Hepatocyte (in vitro differentiated cells): ENCODE results near the gene INTS11. TPM values are rescaled to one million over a fixed set of nuclear protein-coding genes. Genes with fewer than 3 reads are reported as not detected.

Experiments used
- DNase-seq: peaks from one replicate; pipeline ENCODE4 v3.0.0-alpha.2; 2016; ENCODE audit warnings: low spot score
- H2AFZ ChIP-seq: fragments of 200-600 bp; sonication (generic); 2 replicates; pipeline ENCODE4 v1.6.0; 2016; ENCODE audit warnings: antibody characterized with exemption, mild to moderate bottlenecking
- H3K27ac ChIP-seq: fragments of 200-600 bp; sonication (generic); 2 replicates; pipeline ENCODE4 v1.5.1; 2016; ENCODE audit warnings: mild to moderate bottlenecking
- H3K27me3 ChIP-seq: fragments of 200-600 bp; sonication (generic); 2 replicates; pipeline ENCODE4 v1.6.1; 2016
- H3K36me3 ChIP-seq: fragments of 200-600 bp; sonication (generic); replicated peaks from 2 replicates; pipeline ENCODE4 v1.5.1; 2016; ENCODE audit warnings: low read depth; ENCODE audit not compliant: insufficient read depth
- H3K4me1 ChIP-seq: fragments of 200-600 bp; sonication (generic); 2 replicates; pipeline ENCODE4 v1.5.1; 2016; ENCODE audit warnings: mild to moderate bottlenecking, moderate library complexity; ENCODE audit not compliant: insufficient read depth
- H3K4me2 ChIP-seq: fragments of 200-600 bp; sonication (generic); 2 replicates; pipeline ENCODE4 v1.6.0; 2016
- H3K4me3 ChIP-seq: fragments of 200-600 bp; sonication (generic); 2 replicates; pipeline ENCODE4 v1.5.1; 2016; ENCODE audit warnings: mild to moderate bottlenecking
- H3K79me2 ChIP-seq: fragments of 200-600 bp; sonication (generic); 2 replicates; pipeline ENCODE4 v1.6.0; 2017; ENCODE audit warnings: mild to moderate bottlenecking
- H3K9me2 ChIP-seq: fragments of 200-600 bp; sonication (generic); replicated peaks from 2 replicates; pipeline ENCODE4 v1.6.0; 2017; ENCODE audit warnings: mild to moderate bottlenecking; ENCODE audit not compliant: insufficient read depth
- H3K9me3 ChIP-seq: fragments of 200-600 bp; sonication (generic); 2 replicates; pipeline ENCODE4 v1.5.1; 2016; ENCODE audit warnings: low read depth, mild to moderate bottlenecking
- H4K20me1 ChIP-seq: fragments of 200-600 bp; sonication (generic); 2 replicates; pipeline ENCODE4 v1.6.0; 2016; ENCODE audit warnings: mild to moderate bottlenecking; ENCODE audit not compliant: insufficient read depth, poor library complexity, severe bottlenecking
- EZH2 ChIP-seq: fragments of 200-600 bp; sonication (generic); IDR thresholded peaks from 2 replicates; pipeline ENCODE4 v1.6.1; 2016; ENCODE audit warnings: antibody characterized with exemption, mild to moderate bottlenecking, borderline replicate concordance
- EZH2phosphoT487 ChIP-seq: fragments of 200-600 bp; sonication (generic); IDR thresholded peaks from one replicate; pipeline ENCODE4 v1.6.1; 2018; ENCODE audit warnings: antibody characterized with exemption, mild to moderate bottlenecking, low read depth, moderate library complexity; ENCODE audit not compliant: unreplicated experiment, severe bottlenecking
- WGBS: methylation state at CpG from one replicate; pipeline ENCODE4 v1.1.6; 2016; ENCODE audit warnings: low lambda C conversion rate; ENCODE audit errors: missing lambda C conversion rate; 5-methylcytosine and 5-hydroxymethylcytosine counted together
- polyA plus RNA-seq: library from polyadenylated mRNA; unstranded; fragments of >200 nt; fragmentation: Nextera tagmentation; extraction: Ambion mirVana; gene quantifications from 2 replicates; pipeline ENCODE4 v1.2.1, GENCODE V29; 2016
- total RNA-seq: library from RNA; depleted of rRNA; stranded (reverse); fragments of >200 nt; gene quantifications from 2 replicates; pipeline ENCODE4 v1.2.3, GENCODE V29; 2014
- TF ChIP-seq, protein P1 (sequence below): fragments of 200-600 bp; sonication (generic); IDR thresholded peaks from 2 replicates; pipeline ENCODE4 v1.5.1; 2016; ENCODE audit warnings: antibody characterized with exemption, mild to moderate bottlenecking; ENCODE audit not compliant: poor library complexity

Gene INTS11
- total and polyA plus RNA-seq, 2 experiments from 2014 or later: 80.4 to 80.6 TPM

DNA sequence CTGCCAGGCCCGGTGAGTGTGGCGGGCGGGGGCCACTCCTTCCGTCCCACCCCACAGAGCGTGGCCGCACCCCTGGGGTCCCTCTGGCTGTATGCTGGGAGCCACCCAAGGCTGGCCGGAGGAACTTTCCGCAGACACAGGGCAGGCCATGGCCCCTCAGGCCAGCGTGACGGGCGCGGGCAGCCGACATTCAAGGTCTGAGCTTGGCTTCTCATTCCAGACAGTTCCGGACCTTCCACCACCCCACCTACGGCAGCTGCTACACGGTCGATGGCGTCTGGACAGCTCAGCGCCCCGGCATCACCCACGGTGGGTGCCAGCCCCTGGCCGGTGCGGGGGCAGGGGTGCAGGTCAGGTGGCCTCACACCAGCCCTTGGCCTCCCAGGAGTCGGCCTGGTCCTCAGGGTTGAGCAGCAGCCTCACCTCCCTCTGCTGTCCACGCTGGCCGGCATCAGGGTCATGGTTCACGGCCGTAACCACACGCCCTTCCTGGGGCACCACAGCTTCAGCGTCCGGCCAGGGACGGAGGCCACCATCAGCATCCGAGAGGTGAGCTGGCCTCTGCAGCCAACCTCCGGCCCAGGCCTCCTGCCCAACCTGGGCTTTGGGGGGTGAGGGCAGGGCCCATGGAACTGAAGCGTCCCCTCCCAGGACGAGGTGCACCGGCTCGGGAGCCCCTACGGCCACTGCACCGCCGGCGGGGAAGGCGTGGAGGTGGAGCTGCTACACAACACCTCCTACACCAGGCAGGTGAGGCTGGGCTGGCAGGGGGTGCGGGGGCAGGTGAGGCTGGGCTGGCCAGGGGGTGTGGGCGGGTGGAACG is 37.0 kb downstream of the INTS11 start:
- TF ChIP-seq EZH2phosphoT487 (no peak), EZH2 (no peak)
- TF ChIP-seq, protein P1, sequence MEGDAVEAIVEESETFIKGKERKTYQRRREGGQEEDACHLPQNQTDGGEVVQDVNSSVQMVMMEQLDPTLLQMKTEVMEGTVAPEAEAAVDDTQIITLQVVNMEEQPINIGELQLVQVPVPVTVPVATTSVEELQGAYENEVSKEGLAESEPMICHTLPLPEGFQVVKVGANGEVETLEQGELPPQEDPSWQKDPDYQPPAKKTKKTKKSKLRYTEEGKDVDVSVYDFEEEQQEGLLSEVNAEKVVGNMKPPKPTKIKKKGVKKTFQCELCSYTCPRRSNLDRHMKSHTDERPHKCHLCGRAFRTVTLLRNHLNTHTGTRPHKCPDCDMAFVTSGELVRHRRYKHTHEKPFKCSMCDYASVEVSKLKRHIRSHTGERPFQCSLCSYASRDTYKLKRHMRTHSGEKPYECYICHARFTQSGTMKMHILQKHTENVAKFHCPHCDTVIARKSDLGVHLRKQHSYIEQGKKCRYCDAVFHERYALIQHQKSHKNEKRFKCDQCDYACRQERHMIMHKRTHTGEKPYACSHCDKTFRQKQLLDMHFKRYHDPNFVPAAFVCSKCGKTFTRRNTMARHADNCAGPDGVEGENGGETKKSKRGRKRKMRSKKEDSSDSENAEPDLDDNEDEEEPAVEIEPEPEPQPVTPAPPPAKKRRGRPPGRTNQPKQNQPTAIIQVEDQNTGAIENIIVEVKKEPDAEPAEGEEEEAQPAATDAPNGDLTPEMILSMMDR: no peak
- no peaks in the 10 kb centered on the region for H3K9me2 ChIP-seq
- H3K4me1 ChIP-seq: no peaks in the 10 kb centered on the region
- H3K27ac ChIP-seq: no peak overlapping the region
- H3K4me2 ChIP-seq: no peak overlapping the region
- H3K79me2 ChIP-seq: no peaks in the 10 kb centered on the region
- no peak for DNase-seq
- no peaks in the 10 kb centered on the region for H4K20me1 ChIP-seq
- H2AFZ ChIP-seq: no peak overlapping the region
- WGBS: 93% methylated on average over 42 of the region's 46 CpGs
- no peaks in the 10 kb centered on the region for H3K36me3 ChIP-seq
- H3K27me3 ChIP-seq: no peaks in the 10 kb centered on the region
- no peaks in the 10 kb centered on the region for H3K9me3 ChIP-seq
- no peak overlapping the region for H3K4me3 ChIP-seq

DNA sequence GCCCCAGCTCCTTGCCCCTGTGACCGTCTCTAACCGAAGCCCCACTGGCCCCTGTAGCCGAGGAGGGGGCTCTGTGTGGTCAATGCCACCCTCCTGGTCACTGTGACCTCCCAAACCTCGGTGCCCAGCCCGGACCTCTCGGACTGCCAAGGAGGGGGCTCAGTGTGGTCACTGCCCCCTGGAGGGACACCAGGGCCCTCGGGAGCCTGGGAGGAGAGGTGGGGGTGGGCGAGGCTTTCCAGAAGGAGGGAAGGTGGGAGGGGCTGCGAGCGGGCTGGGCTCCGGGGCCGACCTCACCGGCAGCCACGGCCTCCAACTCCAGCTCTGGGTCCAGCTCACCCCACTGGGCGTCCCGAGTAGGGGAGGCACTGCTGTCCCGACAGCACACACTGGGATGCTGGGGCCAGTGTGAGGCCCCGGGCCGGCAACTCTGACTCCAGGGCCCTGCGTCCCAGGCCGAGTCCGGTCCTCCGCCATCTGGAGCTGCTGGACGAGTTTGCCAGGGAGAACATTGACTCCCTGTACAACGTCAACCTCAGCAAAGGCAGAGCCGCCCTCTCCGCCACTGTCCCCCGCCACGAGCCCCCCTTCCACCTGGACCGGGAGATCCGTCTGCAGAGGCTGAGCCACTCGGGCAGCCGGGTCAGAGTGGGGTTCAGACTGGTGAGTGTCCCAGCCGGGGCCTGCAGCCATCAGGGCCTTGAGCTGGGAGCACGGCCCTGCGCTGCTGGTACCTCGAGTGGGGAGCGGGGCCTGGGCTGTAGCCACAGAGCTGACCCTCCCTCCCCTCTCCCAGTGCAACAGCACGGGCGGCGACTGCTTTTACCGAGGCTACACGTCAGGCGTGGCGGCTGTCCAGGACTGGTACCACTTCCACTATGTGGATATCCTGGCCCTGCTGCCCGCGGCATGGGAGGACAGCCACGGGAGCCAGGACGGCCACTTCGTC is 37.9 kb downstream of the INTS11 start:
- Histone ChIP-seq H3K4me3 (no peak overlapping the region), H3K79me2 (no peaks in the 10 kb centered on the region), H3K27ac (no peak overlapping the region), H3K36me3 (no peaks in the 10 kb centered on the region), H3K4me1 (no peaks in the 10 kb centered on the region), H3K27me3 (no peaks in the 10 kb centered on the region), H3K9me3 (no peaks in the 10 kb centered on the region), H3K9me2 (no peaks in the 10 kb centered on the region), H3K4me2 (no peak overlapping the region), H2AFZ (no peak overlapping the region), H4K20me1 (no peaks in the 10 kb centered on the region)
- TF ChIP-seq EZH2phosphoT487 (no peak), EZH2 (no peak)
- TF ChIP-seq, protein P1: no peak
- no peak for DNase-seq
- whole genome bisulfite sequencing: 84% methylated on average over 39 of the region's 50 CpGs

DNA sequence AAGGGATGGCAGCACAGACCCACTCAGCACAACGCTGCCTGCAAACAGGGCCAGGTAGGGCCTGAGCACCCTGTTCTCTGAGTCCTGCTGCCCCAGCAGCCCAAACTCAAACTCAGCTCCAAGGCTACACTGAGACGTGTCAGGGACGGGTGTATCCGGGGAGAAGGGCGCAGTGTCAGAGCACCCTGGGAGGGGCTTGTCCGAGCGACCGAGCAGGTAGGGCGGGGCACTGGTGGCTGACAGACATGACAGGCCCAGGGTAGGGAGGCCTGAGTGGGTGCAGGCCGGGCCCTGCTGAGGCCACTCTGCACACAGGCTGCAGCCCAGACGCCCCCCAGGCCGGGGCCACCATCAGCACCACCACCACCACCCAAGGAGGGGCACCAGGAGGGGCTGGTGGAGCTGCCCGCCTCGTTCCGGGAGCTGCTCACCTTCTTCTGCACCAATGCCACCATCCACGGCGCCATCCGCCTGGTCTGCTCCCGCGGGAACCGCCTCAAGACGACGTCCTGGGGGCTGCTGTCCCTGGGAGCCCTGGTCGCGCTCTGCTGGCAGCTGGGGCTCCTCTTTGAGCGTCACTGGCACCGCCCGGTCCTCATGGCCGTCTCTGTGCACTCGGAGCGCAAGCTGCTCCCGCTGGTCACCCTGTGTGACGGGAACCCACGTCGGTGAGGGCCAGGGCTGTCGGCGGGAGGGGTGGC is 38.7 kb downstream of the INTS11 start:
- DNase-seq: no peak
- Histone ChIP-seq H3K4me3 (no peak overlapping the region), H3K79me2 (no peaks in the 10 kb centered on the region), H3K4me1 (no peaks in the 10 kb centered on the region), H3K4me2 (no peak overlapping the region), H4K20me1 (no peaks in the 10 kb centered on the region), H3K27ac (no peak overlapping the region), H3K9me2 (no peaks in the 10 kb centered on the region), H2AFZ (no peak overlapping the region), H3K36me3 (no peaks in the 10 kb centered on the region), H3K27me3 (no peaks in the 10 kb centered on the region), H3K9me3 (no peaks in the 10 kb centered on the region)
- 88% methylated on average over 34 of the region's 37 CpGs for WGBS
- TF ChIP-seq EZH2phosphoT487 (no peak), EZH2 (no peak)
- TF ChIP-seq, protein P1: no peak
